Brain microvascular endothelial cell (primary cell): ENCODE measurements around the gene MARK1.

Experiments used
- DNase-seq: peaks from one replicate; pipeline ENCODE4 v3.0.0-alpha.2; 2020
- H3K27ac ChIP-seq: fragments of 250-450 bp; sonication (Bioruptor Pico); 2 replicates; pipeline ENCODE4 v1.5.1; 2020; ENCODE audit warnings: mild to moderate bottlenecking, moderate library complexity
- H3K27me3 ChIP-seq: fragments of 250-450 bp; sonication (Bioruptor Pico); replicated peaks from 2 replicates; pipeline ENCODE4 v1.5.1; 2020; ENCODE audit warnings: mild to moderate bottlenecking
- H3K36me3 ChIP-seq: fragments of 250-450 bp; sonication (Bioruptor Pico); replicated peaks from 2 replicates; pipeline ENCODE4 v1.5.1; 2020; ENCODE audit warnings: mild to moderate bottlenecking
- H3K4me3 ChIP-seq: 2 replicates; pipeline ENCODE4 v1.5.1; 2011; ENCODE audit warnings: low read depth, mild to moderate bottlenecking, control low read depth, low read length, moderate library complexity
- in situ Hi-C: cut with HindIII; loops from 2 replicates; pipeline ENCODE4 v1.10.0; 2017; ENCODE audit warnings: low sequenced_read_pairs, low pct_ligation_motif_present
- TF ChIP-seq, protein P1 (sequence below): IDR thresholded peaks from 2 replicates; pipeline ENCODE4 v1.5.1; 2011; ENCODE audit warnings: low read depth, mild to moderate bottlenecking, moderate library complexity, low read length, control low read depth, inconsistent platforms; ENCODE audit errors: missing control alignments

MARK1 gene

DNA sequence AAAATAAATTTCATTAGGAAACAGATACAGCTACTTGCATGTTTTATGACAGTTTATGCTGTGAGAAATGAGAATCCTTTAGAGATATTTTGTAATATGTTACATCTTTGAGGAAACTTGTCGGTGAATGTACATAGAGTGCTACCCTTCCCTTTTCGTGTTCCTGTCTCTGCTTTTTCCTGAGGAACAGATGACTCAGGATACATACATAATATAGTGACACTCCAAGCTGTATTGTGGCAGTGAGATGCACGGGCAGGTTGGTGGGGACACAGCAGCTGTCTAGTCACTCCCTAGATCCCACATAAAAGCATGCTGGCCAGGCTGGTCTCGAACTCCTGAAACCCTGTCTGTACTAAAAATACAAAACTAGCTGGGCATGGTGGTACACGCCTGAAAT is 20.9 kb upstream of the MARK1 start:
- no peaks in the 10 kb centered on the region for H3K27me3 ChIP-seq
- TF ChIP-seq, protein P1, sequence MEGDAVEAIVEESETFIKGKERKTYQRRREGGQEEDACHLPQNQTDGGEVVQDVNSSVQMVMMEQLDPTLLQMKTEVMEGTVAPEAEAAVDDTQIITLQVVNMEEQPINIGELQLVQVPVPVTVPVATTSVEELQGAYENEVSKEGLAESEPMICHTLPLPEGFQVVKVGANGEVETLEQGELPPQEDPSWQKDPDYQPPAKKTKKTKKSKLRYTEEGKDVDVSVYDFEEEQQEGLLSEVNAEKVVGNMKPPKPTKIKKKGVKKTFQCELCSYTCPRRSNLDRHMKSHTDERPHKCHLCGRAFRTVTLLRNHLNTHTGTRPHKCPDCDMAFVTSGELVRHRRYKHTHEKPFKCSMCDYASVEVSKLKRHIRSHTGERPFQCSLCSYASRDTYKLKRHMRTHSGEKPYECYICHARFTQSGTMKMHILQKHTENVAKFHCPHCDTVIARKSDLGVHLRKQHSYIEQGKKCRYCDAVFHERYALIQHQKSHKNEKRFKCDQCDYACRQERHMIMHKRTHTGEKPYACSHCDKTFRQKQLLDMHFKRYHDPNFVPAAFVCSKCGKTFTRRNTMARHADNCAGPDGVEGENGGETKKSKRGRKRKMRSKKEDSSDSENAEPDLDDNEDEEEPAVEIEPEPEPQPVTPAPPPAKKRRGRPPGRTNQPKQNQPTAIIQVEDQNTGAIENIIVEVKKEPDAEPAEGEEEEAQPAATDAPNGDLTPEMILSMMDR: no peak
- DNase-seq: no peak
- no peak overlapping the region for H3K27ac ChIP-seq
- no peak overlapping the region for H3K4me3 ChIP-seq
- in situ Hi-C loops: no loop called here
- no peaks in the 10 kb centered on the region for H3K36me3 ChIP-seq

DNA sequence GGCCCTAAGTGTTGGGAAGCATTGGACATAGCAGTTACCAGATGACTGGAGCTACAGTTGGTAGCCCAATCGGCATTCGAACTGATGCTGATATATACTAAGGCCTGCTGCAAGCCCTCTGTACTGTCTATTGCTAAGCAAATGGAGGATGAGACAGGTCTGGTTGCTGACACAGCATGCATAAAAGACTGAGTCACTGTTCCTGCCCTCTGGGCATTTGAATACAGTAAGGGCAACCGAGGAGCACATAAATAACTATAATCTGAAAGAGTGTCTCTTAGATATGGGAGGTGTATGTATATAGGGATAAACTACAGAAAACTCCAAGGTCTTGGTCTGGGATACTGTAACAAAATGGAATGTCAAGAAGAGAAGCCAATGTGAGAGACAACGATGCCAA is 16.8 kb upstream of the MARK1 start:
- in situ Hi-C loops: no loop called here
- no peaks in the 10 kb centered on the region for H3K27me3 ChIP-seq
- DNase-seq: no peak
- H3K36me3 ChIP-seq: no peaks in the 10 kb centered on the region
- TF ChIP-seq, protein P1: no peak
- no peak overlapping the region for H3K27ac ChIP-seq
- no peak overlapping the region for H3K4me3 ChIP-seq

DNA sequence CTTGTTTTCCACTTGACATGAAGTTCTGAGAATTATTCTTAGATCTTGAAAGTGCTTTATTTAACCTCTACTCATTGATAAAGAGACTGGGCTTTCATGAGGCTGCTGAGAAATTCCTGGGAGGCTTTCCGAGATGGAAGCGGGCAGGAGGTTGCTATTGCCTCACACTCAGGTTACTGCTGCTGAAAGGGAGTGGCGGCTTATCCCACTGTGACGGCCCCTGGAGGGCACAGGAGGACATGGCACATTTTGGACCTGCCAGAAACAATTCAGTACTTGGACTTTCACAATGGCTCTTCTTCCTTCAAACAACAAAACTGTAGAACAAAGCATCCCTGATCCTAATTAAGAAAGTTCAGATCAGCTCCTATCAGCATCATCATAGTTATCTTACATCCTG is 16.2 kb upstream of the MARK1 start:
- in situ Hi-C loops: no loop called here
- H3K27me3 ChIP-seq: no peaks in the 10 kb centered on the region
- no peak overlapping the region for H3K4me3 ChIP-seq
- DNase-seq: no peak
- H3K36me3 ChIP-seq: no peaks in the 10 kb centered on the region
- H3K27ac ChIP-seq: no peak overlapping the region
- TF ChIP-seq, protein P1: peak; percentile 23

DNA sequence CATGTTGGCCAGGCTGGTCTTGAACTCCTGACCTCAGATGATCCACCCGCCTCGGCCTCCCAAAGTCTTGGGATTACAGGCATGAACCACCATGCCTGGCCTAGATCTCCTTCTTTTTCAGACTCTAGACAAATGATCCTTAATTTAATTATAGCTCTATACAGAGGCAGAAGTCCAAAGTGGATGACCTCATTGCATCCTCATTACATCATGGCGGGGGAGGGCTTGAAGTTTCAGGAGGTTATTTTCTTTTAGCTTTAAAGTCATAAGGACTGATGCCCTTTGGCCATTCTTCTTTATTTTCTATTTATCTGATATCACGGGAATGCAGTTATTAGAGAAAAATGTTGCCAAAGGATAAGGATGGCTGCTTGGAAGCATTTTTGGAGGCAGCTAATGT is 14.1 kb upstream of the MARK1 start:
- no peak overlapping the region for H3K4me3 ChIP-seq
- H3K27ac ChIP-seq: no peak overlapping the region
- DNase-seq: no peak
- TF ChIP-seq, protein P1: no peak
- no peaks in the 10 kb centered on the region for H3K27me3 ChIP-seq
- H3K36me3 ChIP-seq: no peaks in the 10 kb centered on the region
- in situ Hi-C loops: no loop called here

DNA sequence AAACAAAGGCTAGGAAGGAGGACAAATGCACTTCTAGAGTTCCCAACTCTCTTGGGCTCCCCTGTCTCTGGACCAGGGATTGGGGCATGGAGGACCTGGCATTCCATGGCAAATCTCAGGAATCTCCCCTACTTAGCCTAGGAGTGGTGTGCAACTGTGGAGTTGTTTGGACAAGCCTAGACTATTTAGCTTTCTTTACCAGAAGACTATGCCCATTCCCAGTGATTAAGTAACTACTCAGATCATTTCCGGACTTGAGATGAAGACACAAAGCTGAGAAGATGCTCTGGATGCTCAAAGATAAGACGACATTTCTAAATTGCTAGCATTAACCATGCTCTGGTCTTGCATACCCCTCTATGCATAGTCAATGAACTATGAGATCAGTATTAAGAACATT is 13.7 kb upstream of the MARK1 start:
- no peaks in the 10 kb centered on the region for H3K27me3 ChIP-seq
- no peak overlapping the region for H3K27ac ChIP-seq
- no peak for DNase-seq
- in situ Hi-C loops: no loop called here
- H3K4me3 ChIP-seq: no peak overlapping the region
- H3K36me3 ChIP-seq: no peaks in the 10 kb centered on the region
- TF ChIP-seq, protein P1: no peak

DNA sequence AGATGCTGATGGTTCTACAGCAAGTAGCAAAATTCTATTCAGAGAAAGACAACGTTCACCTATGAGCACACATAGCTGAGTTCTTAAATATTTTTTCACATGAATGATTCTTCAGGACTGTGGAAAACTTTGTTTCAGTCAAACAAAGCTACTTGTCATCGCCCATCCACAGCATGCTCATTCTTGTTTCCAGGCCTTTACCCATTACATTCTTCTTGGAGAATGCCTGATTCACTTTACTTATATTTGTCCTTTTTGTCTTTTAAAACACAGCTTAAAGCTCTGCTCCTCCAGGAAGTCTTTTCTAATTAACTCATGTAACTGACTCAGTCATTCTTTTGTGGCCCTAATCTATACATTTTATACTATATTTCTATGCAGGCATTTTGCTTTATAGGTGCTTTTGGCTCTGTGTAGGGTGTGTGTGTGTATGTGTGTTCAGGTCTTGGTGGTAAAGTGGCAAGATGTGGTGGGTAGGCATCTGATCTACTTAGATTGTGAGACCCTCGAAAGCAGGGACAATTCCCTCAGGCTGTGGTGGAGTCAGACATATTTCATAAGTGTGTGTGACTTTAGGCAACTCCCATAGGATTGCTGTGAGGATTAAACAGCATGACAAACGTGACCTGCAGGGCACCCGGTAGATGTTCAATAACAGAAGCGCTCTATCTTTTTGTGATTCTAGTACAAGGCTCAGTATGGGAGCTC is 11.8 kb upstream of the MARK1 start:
- Histone ChIP-seq H3K4me3 (no peak overlapping the region), H3K27ac (no peak overlapping the region), H3K36me3 (no peaks in the 10 kb centered on the region), H3K27me3 (no peaks in the 10 kb centered on the region)
- TF ChIP-seq, protein P1: no peak
- in situ Hi-C loops: no loop called here
- no peak for DNase-seq
